K562 (cell line): ENCODE data around the gene XKR7. TPM values are rescaled to one million over a fixed set of nuclear protein-coding genes. Genes with fewer than 3 reads are reported as not detected.
"Not testable (repeated sequence)": the region's sequence is repeated elsewhere in the genome, so short reads cannot be mapped to it uniquely, and the experiment has no call there.

Experiments
- ATAC-seq: fragments of 200-7000 bp; cut with Tn5 transposase; 3 replicates; pipeline ENCODE4 v1.9.1; 2020; ENCODE audit warnings: moderate library complexity
- BruUV-seq: library from RNA; stranded (reverse); fragments of 400-500 nt; replicated peaks from 2 replicates; lab custom pipeline; 2021; lab: Mats Ljungman, UMichigan
- CTCF ChIA-PET: fragments of 300-600 bp; formaldehyde crosslinking; extraction: SDS; loops from one replicate; lab custom pipeline; 2021; ENCODE audit warnings: low intra/inter-chr PET ratio; lab: Yijun Ruan, JAX
- POLR2A ChIA-PET: fragments of 300-600, 350-650 bp; sonication (Branson Sonifier 250); formaldehyde crosslinking; extraction: SDS; loops from one replicate; lab custom pipeline; 2021; ENCODE audit warnings: antibody characterized with exemption, inconsistent platforms; lab: Yijun Ruan, JAX
- DNase-seq, 4 experiments: peaks; one replicate each; pipeline versions ENCODE4 v3.0.0 to v3.0.0-alpha.2; 2011 to 2018; ENCODE audit warnings: low spot score in 3 of 4, mixed read lengths in 3 of 4; ENCODE audit errors: extremely low read depth in 1 of 4
- FAIRE-seq: peaks from 2 replicates; lab custom pipeline; 2011; peaks lifted over from hg19 to GRCh38; lab: Jason Lieb, UNC
- H2AFZ ChIP-seq: 2 replicates; pipeline ENCODE4 v1.6.0; 2011; ENCODE audit warnings: low read depth, low read length, control low read depth, inconsistent platforms
- H3K27ac ChIP-seq: fragments of 200-600 bp; 3 replicates; pipeline ENCODE4 v1.8.0; 2011; ENCODE audit warnings: low read depth, mild to moderate bottlenecking, control low read depth, inconsistent platforms, low read length, moderate library complexity, mixed read lengths; ENCODE audit errors: extremely low read depth
- H3K27me3 ChIP-seq, 2 experiments: fragments of 300-600 bp in 1 of 2; 2 replicates in 1 of 2; 3 replicates in 1 of 2; pipeline versions ENCODE4 v1.6.0 to v1.8.0; 2011; ENCODE audit warnings: inconsistent platforms in 2 of 2, low read length in 2 of 2, mild to moderate bottlenecking in 1 of 2, mixed read lengths in 1 of 2, moderate library complexity in 1 of 2; ENCODE audit not compliant: control insufficient read depth in 2 of 2, insufficient read depth in 2 of 2
- H3K36me3 ChIP-seq: fragments of 300-600 bp; 3 replicates; pipeline ENCODE4 v1.8.0; 2011; ENCODE audit warnings: mild to moderate bottlenecking, low read length, inconsistent platforms; ENCODE audit not compliant: control insufficient read depth, insufficient read depth
- H3K4me1 ChIP-seq, 2 experiments: fragments of 200-600 bp in 1 of 2; replicated peaks in 1 of 2; 2 replicates in 1 of 2; 3 replicates in 1 of 2; pipeline versions ENCODE4 v1.5.1 to v1.8.0; 2011; ENCODE audit warnings: inconsistent platforms in 2 of 2, low read length in 2 of 2, mild to moderate bottlenecking in 1 of 2, mixed read lengths in 1 of 2, moderate library complexity in 1 of 2; ENCODE audit not compliant: control insufficient read depth in 2 of 2, insufficient read depth in 2 of 2
- H3K4me2 ChIP-seq: 2 replicates; pipeline ENCODE4 v1.6.1; 2011; ENCODE audit warnings: low read length, control low read depth, inconsistent platforms, mixed read lengths; ENCODE audit not compliant: insufficient read depth
- H3K4me3 ChIP-seq: fragments of 200-600 bp; sonication (generic), shearing (Covaris generic); 2 replicates; pipeline ENCODE4 v1.5.1; 2016; ENCODE audit warnings: control low read depth, inconsistent platforms
- H3K79me2 ChIP-seq: fragments of 200-600 bp; 3 replicates; pipeline ENCODE4 v1.8.0; 2011; ENCODE audit warnings: low read length, inconsistent platforms; ENCODE audit not compliant: control insufficient read depth, insufficient read depth
- H3K9ac ChIP-seq, 2 experiments: 2 replicates each; pipeline versions ENCODE4 v1.6.0 to v1.6.1; 2011; ENCODE audit warnings: low read depth in 2 of 2, low read length in 2 of 2, control low read depth in 1 of 2, inconsistent platforms in 1 of 2, mild to moderate bottlenecking in 1 of 2, mixed read lengths in 1 of 2; ENCODE audit not compliant: insufficient read depth in 1 of 2
- H3K9me1 ChIP-seq: one replicate; pipeline ENCODE4 v1.6.0; 2011; ENCODE audit warnings: inconsistent platforms, mild to moderate bottlenecking, low read length, moderate library complexity; ENCODE audit not compliant: control insufficient read depth, insufficient read depth
- H3K9me3 ChIP-seq: replicated peaks from 2 replicates; pipeline ENCODE4 v1.5.1; 2011; ENCODE audit warnings: low read depth, low read length, inconsistent platforms; ENCODE audit not compliant: control insufficient read depth, insufficient read depth
- H4K20me1 ChIP-seq: replicated peaks from 2 replicates; pipeline ENCODE4 v1.6.1; 2011; ENCODE audit warnings: low read length, inconsistent platforms, mixed read lengths; ENCODE audit not compliant: control insufficient read depth, insufficient read depth
- ARID1B ChIP-seq: fragments of 450-650 bp; IDR thresholded peaks from 2 replicates; pipeline ENCODE4 v1.6.1; 2016; ENCODE audit warnings: antibody characterized with exemption, mild to moderate bottlenecking, inconsistent platforms
- BHLHE40 ChIP-seq: IDR thresholded peaks from 2 replicates; pipeline ENCODE4 v1.6.1; 2011; ENCODE audit warnings: low read length, improper control_type of control experiment
- CBFA2T2 ChIP-seq: fragments of 450-650 bp; conservative IDR thresholded peaks from 2 replicates; pipeline ENCODE4 v1.6.1; 2017; ENCODE audit warnings: mild to moderate bottlenecking
- CBFA2T3 ChIP-seq: fragments of 450-650 bp; IDR thresholded peaks from 2 replicates; pipeline ENCODE4 v1.6.1; 2017
- CTBP1 ChIP-seq: fragments of 450-650 bp; IDR thresholded peaks from 2 replicates; pipeline ENCODE4 v1.6.1; 2016; ENCODE audit warnings: borderline replicate concordance
- CXXC5 ChIP-seq: fragments of 250-450 bp; sonication (Bioruptor Pico); IDR thresholded peaks from 2 replicates; pipeline ENCODE4 v1.8.0; 2022; ENCODE audit warnings: inconsistent platforms, mild to moderate bottlenecking, moderate library complexity
- DPF2 ChIP-seq: fragments of 450-650 bp; IDR thresholded peaks from 2 replicates; pipeline ENCODE4 v1.6.1; 2016
- HDAC1 ChIP-seq, 2 experiments: fragments of 450-650 bp; IDR thresholded peaks; 2 replicates each; pipeline ENCODE4 v1.6.1; 2016 to 2017; ENCODE audit warnings: inconsistent platforms in 1 of 2, mild to moderate bottlenecking in 1 of 2, moderate library complexity in 1 of 2
- HDAC2 ChIP-seq: fragments of 450-650 bp; IDR thresholded peaks from 2 replicates; pipeline ENCODE4 v1.6.1; 2016; ENCODE audit warnings: mild to moderate bottlenecking
- KDM1A ChIP-seq, 2 experiments: fragments of 450-650 bp; IDR thresholded peaks; 2 replicates each; pipeline ENCODE4 v1.6.1; 2016; ENCODE audit warnings: mild to moderate bottlenecking in 2 of 2
- MTA2 ChIP-seq: fragments of 450-650 bp; IDR thresholded peaks from 2 replicates; pipeline ENCODE4 v1.6.1; 2016; ENCODE audit warnings: low read depth
- NCOR1 ChIP-seq: fragments of 450-650 bp; IDR thresholded peaks from 2 replicates; pipeline ENCODE4 v1.6.1; 2016; ENCODE audit warnings: mild to moderate bottlenecking, moderate library complexity
- NFIC ChIP-seq: fragments of 450-650 bp; IDR thresholded peaks from 2 replicates; pipeline ENCODE4 v1.6.1; 2017; ENCODE audit warnings: mild to moderate bottlenecking, inconsistent platforms
- PHF21A ChIP-seq: fragments of 450-650 bp; IDR thresholded peaks from 2 replicates; pipeline ENCODE4 v1.6.1; 2017; ENCODE audit warnings: low read depth, borderline replicate concordance
- RCOR1 ChIP-seq, 2 experiments: IDR thresholded peaks; 2 replicates each; pipeline ENCODE4 v1.6.1; 2012; ENCODE audit warnings: low read depth in 2 of 2, low read length in 2 of 2, borderline replicate concordance in 1 of 2, improper control_type of control experiment in 1 of 2
- SOX6 ChIP-seq: fragments of 450-650 bp; IDR thresholded peaks from 2 replicates; pipeline ENCODE4 v1.6.1; 2014; ENCODE audit warnings: mild to moderate bottlenecking
- TAL1 ChIP-seq: fragments of 450-650 bp; IDR thresholded peaks from 2 replicates; pipeline ENCODE4 v1.6.1; 2016; ENCODE audit warnings: mild to moderate bottlenecking
- TARDBP ChIP-seq: fragments of 450-650 bp; IDR thresholded peaks from 2 replicates; pipeline ENCODE4 v1.6.1; 2016
- TCF3 ChIP-seq: sonication (generic); formaldehyde crosslinking; IDR thresholded peaks from 2 replicates; pipeline ENCODE4 v1.4.0; 2020; ENCODE audit warnings: mild to moderate bottlenecking, missing genetic modification reagents
- TEAD4 ChIP-seq, 2 experiments: sonication (generic) in 1 of 2; formaldehyde crosslinking in 1 of 2; IDR thresholded peaks; 2 replicates each; pipeline versions ENCODE4 v1.6.1 to v1.8.0; 2012 to 2022; ENCODE audit warnings: borderline replicate concordance in 1 of 2, inconsistent platforms in 1 of 2, low read length in 1 of 2, mild to moderate bottlenecking in 1 of 2, missing genetic modification reagents in 1 of 2
- TRIM24 ChIP-seq, 2 experiments: fragments of 450-650 bp; IDR thresholded peaks; 2 replicates each; pipeline ENCODE4 v1.6.1; 2016
- WGBS: fragments of 100-300 bp; shearing (Covaris generic); methylation state at CpG from one replicate; pipeline ENCODE4 v1.1.6; 2016; ENCODE audit warnings: low coverage, mixed read lengths; ENCODE audit not compliant: insufficient coverage; ENCODE audit errors: missing lambda C conversion rate; 5-methylcytosine and 5-hydroxymethylcytosine counted together
- in situ Hi-C: fragments of 300-500 bp; cut with MboI; formaldehyde crosslinking; loops from 4 replicates; pipeline ENCODE4 v1.15.0; 2018; ENCODE audit warnings: inconsistent platforms, mixed read lengths
- intact Hi-C: fragments of 100-400 bp; cut with micrococcal nuclease; formaldehyde crosslinking; loops from 2 replicates; pipeline ENCODE4 v1.14.2; 2022
- polyA plus RNA-seq, 8 experiments: library from polyadenylated mRNA; depleted of rRNA in 4 of 8; stranded (reverse) in 5 of 8; unstranded in 3 of 8; fragments of >200 nt; fragmentation: Nextera tagmentation in 2 of 8; fragmentation: Illumina TruSeq in 1 of 8; extraction: Ambion mirVana in 2 of 8; extraction: Trizol in 1 of 8; gene quantifications; 2 replicates each; pipeline versions ENCODE4 v1.2.1 to v1.2.3, GENCODE V29; 2011 to 2014; ENCODE audit warnings: inconsistent platforms in 1 of 8, missing spikeins in 1 of 8
- total RNA-seq, 7 experiments: library from RNA; depleted of rRNA in 6 of 7; stranded (reverse); fragments of >200 nt in 6 of 7; fragmentation: Illumina TruSeq in 2 of 7; extraction: Trizol in 2 of 7; gene quantifications; 2 replicates each; pipeline versions ENCODE4 v1.2.1 to v1.2.3, GENCODE V29; 2011 to 2021; ENCODE audit warnings: low replicate concordance in 1 of 7
- TF ChIP-seq, protein P1 (sequence below): fragments of 450-650 bp; IDR thresholded peaks from 2 replicates; pipeline ENCODE4 v1.6.1; 2016; ENCODE audit warnings: low read depth, mild to moderate bottlenecking, moderate library complexity

The XKR7 gene
- total and polyA plus RNA-seq, 9 of the 15 experiments (the other 6 are each of a cell fraction or from before 2014, with no cell fraction given) = 0.02 TPM; not detected in 8

DNA sequence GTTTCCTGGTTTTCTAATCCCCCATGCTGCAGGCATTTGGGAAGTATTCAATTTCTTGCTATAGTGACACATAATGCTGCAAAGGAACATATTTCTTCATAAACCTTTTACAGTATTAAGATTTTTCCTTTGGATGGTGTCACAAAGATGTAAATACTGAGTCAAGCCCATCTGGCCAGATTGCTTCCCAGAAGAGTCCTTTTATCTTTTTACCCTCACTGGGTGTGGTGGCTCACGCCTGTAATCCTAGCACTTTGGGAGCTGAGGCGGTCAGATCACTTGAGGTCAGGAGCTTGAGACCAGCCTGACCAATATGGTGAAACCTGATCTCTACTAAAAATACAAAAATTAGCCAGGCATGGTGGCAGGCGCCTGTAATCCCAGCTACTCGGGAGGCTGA is 38.3 kb upstream of the XKR7 start:
- H3K27ac ChIP-seq; in situ Hi-C loops; H3K9me1 ChIP-seq; CTCF ChIA-PET; H3K9ac ChIP-seq; BruUV-seq; H2AFZ ChIP-seq; POLR2A ChIA-PET; H3K9me3 ChIP-seq; H3K4me1 ChIP-seq; H3K79me2 ChIP-seq; H3K4me2 ChIP-seq; H3K4me3 ChIP-seq; H3K36me3 ChIP-seq; TF ChIP-seq TEAD4 (CRISPR knock-in tag; IDR thresholded peaks at IDR 0.05; ENCODE audit: borderline replicate concordance): not testable (repeated sequence)
- ATAC-seq (peak; percentile 76), DNase-seq (peak in 1 of 4 experiments; percentile 57), FAIRE-seq (peak; percentile 67)
- intact Hi-C loops = loop anchor here (2.0 kb wide), 1 partner anchor 21 kb away; no protein-coding TSS in a partner anchor
- Histone ChIP-seq H4K20me1 (peaks cover 12% of the 10 kb centered on the region), H3K27me3 (peaks cover 8 to 28% of the 10 kb centered on the region in 2 experiments; a peak in 3 of 5 replicates)
- TF ChIP-seq BHLHE40 (peak; percentile 49; the same call in 1 of the 2 replicates), HDAC2 (peak; percentile 89), TRIM24 (IDR thresholded peaks at IDR 0.05) (0 out of 4 replicates have a peak, but pooled peaks of 1 of the 2 experiments have one; percentile 15), CBFA2T2 (peak; percentile 65), TAL1 (peak; percentile 66; the same call in 1 of the 2 replicates), TEAD4 (IDR thresholded peaks at IDR 0.05; ENCODE audit: low read length) (peak; percentile 33; the same call in 1 of the 2 replicates), CTBP1 (peak; percentile 43; the same call in 1 of the 2 replicates), TCF3 (CRISPR knock-in tag) (peak; percentile 64), KDM1A (IDR thresholded peaks at IDR 0.05) (peak; percentile 88 to 93), DPF2 (peak; percentile 52; the same call in 1 of the 2 replicates), CXXC5 (CRISPR knock-in tag) (peak; percentile 73), SOX6 (peak; percentile 44; the same call in 1 of the 2 replicates), MTA2 (peak; percentile 26; the same call in 1 of the 2 replicates), TARDBP (peak; percentile 61; the same call in 1 of the 2 replicates), CBFA2T3 (peak; percentile 81), PHF21A (peak; percentile 91), HDAC1 (IDR thresholded peaks at IDR 0.05) (peak in 1 of 2 experiments; percentile 79; a peak in 2 of 4 replicates), ARID1B (peak; percentile 70), NFIC (peak; percentile 25; the same call in 1 of the 2 replicates), RCOR1 (IDR thresholded peaks at IDR 0.05; ENCODE audit: borderline replicate concordance in 1 of 2, low read depth in 2 of 2, low read length in 2 of 2) (peak in 1 of 2 experiments; percentile 95; a peak in 2 of 4 replicates), NCOR1 (peak; percentile 56; the same call in 1 of the 2 replicates)
- TF ChIP-seq, protein P1, sequence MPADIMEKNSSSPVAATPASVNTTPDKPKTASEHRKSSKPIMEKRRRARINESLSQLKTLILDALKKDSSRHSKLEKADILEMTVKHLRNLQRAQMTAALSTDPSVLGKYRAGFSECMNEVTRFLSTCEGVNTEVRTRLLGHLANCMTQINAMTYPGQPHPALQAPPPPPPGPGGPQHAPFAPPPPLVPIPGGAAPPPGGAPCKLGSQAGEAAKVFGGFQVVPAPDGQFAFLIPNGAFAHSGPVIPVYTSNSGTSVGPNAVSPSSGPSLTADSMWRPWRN = peak; percentile 65; the same call in 1 of the 2 replicates
- WGBS = 3% methylated on average over 4 of the region's 4 CpGs
